Peyer's patch (tissue), 4 donors: ENCODE results near the gene GAS6. TPM values are rescaled to one million over a fixed set of nuclear protein-coding genes. Genes with fewer than 3 reads are reported as not detected.
"Not testable (repeated sequence)": the region's sequence is repeated elsewhere in the genome, so short reads cannot be mapped to it uniquely, and the experiment has no call there.

Experiments
- DNase-seq, 3 donors: peaks; one replicate each; pipeline ENCODE4 v3.0.0-alpha.2; 2017 to 2019
- H3K27ac ChIP-seq, 4 donors: fragments of 200-600 bp; sonication (generic); one replicate each; pipeline ENCODE4 v1.5.1; 2016 to 2019
- H3K27me3 ChIP-seq, 2 donors: fragments of 200-600 bp; sonication (generic); one replicate each; pipeline ENCODE4 v1.5.1; 2019
- H3K36me3 ChIP-seq, 3 donors: fragments of 200-600 bp; sonication (generic); one replicate each; pipeline ENCODE4 v1.5.1; 2016 to 2019
- H3K4me1 ChIP-seq, 4 donors: fragments of 200-600 bp; sonication (generic); one replicate each; pipeline ENCODE4 v1.5.1; 2016 to 2019
- H3K4me3 ChIP-seq, 4 donors: fragments of 200-600 bp; sonication (generic); 1 replicate in 3 of 4; 2 replicates in 1 of 4; pipeline ENCODE4 v1.5.1; 2016 to 2019; ENCODE audit warnings: mild to moderate bottlenecking in 1 of 4
- H3K9me3 ChIP-seq, 4 donors: fragments of 200-600 bp; sonication (generic); one replicate each; pipeline ENCODE4 v1.5.1; 2016 to 2019; ENCODE audit warnings: mild to moderate bottlenecking in 1 of 4
- POLR2A ChIP-seq, 2 donors: fragments of 450-650 bp; IDR thresholded peaks; one replicate each; pipeline ENCODE4 v1.5.1; 2017; ENCODE audit warnings: antibody characterized with exemption in 2 of 2, mild to moderate bottlenecking in 2 of 2, moderate library complexity in 2 of 2
- total RNA-seq, 4 donors: library from RNA; depleted of rRNA; stranded (reverse); fragments of >200 nt; gene quantifications; one replicate each; pipeline ENCODE4 v1.1.0, GENCODE V29; 2016
- TF ChIP-seq, protein P1 (sequence below), 6 experiments: fragments of 450-650 bp in 4 of 6; fragments of 200-600 bp in 2 of 6; sonication (generic) in 1 of 6; IDR thresholded peaks; one replicate each; pipeline ENCODE4 v1.5.1; 2017 to 2019; ENCODE audit warnings: antibody characterized with exemption in 6 of 6, mild to moderate bottlenecking in 3 of 6, moderate library complexity in 1 of 6

The GAS6 gene
- total RNA-seq, 4 donors from 2014 or later, result 132 to 226 (median 154) TPM

DNA sequence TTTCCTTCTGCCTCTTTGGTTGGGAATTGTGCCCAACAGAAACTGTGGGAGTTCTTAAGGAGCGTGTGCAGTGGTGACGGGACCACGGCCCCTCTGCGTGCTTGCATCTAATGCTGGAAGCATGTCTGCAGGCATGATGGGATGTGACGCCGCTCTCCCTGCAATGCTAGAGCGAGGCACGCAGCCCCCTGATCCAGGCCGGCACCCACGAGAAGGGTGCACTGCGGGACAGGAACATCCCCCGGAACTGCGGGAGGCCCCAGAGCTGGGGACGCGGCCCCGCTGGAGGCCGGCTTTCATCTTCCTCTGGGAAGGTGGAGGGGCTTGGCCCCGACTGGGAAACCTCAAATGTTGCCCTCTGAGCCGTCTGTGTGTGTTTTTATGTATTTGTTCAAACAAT lies 72.1 kb downstream of the GAS6 start:
- Histone ChIP-seq H3K9me3 (no peaks in the 10 kb centered on the region), H3K36me3 (no peaks in the 10 kb centered on the region), H3K27ac (no peak overlapping the region), H3K4me3 (no peak overlapping the region), H3K4me1 (no peaks in the 10 kb centered on the region), H3K27me3 (no peaks in the 10 kb centered on the region)
- TF ChIP-seq, protein P1, sequence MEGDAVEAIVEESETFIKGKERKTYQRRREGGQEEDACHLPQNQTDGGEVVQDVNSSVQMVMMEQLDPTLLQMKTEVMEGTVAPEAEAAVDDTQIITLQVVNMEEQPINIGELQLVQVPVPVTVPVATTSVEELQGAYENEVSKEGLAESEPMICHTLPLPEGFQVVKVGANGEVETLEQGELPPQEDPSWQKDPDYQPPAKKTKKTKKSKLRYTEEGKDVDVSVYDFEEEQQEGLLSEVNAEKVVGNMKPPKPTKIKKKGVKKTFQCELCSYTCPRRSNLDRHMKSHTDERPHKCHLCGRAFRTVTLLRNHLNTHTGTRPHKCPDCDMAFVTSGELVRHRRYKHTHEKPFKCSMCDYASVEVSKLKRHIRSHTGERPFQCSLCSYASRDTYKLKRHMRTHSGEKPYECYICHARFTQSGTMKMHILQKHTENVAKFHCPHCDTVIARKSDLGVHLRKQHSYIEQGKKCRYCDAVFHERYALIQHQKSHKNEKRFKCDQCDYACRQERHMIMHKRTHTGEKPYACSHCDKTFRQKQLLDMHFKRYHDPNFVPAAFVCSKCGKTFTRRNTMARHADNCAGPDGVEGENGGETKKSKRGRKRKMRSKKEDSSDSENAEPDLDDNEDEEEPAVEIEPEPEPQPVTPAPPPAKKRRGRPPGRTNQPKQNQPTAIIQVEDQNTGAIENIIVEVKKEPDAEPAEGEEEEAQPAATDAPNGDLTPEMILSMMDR (IDR thresholded peaks at IDR 0.05), result no peak
- TF ChIP-seq POLR2A (IDR thresholded peaks at IDR 0.05), result no peak
- peak in 1 of 3 donors; percentile 11 for DNase-seq

DNA sequence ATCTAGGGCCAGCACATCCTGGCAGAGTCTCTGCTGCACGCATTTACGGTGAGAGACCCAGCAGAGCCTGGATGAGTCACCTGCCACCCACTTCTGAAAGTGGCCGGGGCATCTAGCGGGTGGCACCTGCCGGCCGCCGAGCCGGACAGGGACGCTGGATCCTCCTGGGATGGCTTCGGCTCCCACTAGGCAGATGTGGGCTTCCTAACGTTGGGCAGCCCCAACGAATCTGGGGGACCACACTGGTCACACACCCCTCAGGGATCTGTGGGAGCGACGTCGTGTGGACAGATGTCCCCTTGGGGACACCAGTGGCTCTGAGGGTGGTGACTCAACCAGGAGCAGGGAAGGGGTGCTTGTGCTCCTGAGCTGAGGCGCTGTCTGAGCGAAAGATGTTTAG lies 72.7 kb downstream of the GAS6 start:
- H3K4me1 ChIP-seq, result no peaks in the 10 kb centered on the region
- TF ChIP-seq, protein P1 (IDR thresholded peaks at IDR 0.05), result no peak
- TF ChIP-seq POLR2A (IDR thresholded peaks at IDR 0.05), result no peak
- H3K36me3 ChIP-seq, result no peaks in the 10 kb centered on the region
- H3K9me3 ChIP-seq, result no peaks in the 10 kb centered on the region
- no peaks in the 10 kb centered on the region for H3K27me3 ChIP-seq
- no peak overlapping the region for H3K4me3 ChIP-seq
- no peak overlapping the region for H3K27ac ChIP-seq
- peak in 1 of 3 donors; percentile 29 for DNase-seq

DNA sequence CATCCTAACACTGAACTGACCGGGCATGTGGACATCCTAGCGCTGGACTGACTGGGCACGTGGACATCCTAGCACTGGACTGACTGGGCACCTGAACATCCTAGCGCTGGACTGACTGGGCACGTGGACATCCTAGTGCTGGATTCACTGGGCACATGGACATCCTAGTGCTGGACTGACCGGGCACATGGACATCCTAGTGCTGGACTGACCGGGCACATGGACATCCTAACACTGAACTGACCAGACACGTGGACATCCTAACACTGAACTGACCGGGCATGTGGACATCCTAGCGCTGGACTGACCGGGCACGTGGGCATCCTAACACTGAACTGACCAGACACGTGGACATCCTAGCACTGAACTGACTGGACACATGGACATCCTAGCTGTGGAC lies 73.9 kb downstream of the GAS6 start:
- DNase-seq, result peak in 1 of 3 donors; percentile 2

DNA sequence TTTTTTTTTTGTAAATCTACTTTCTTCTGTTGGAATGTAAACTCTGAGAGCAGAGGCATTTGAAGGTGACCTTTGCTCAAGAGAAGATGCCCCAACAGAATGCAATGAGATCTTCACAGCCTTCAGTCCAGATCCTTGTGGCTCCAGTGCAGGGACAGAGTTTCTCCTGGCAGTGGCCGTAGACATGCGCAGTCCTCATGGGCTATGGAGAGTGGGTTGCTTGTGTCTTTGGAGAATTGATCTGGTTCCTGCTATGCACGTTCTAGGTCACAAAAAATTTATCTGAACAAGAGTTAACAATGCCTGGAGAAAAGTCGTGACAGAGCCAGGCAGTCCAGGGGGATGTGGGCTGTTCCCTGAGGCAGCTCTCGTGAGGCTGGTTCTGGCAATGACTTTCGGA lies 74.7 kb downstream of the GAS6 start:
- peak in 1 of 3 donors; percentile 6 for DNase-seq
- no peak overlapping the region for H3K4me3 ChIP-seq
- H3K36me3 ChIP-seq, result no peaks in the 10 kb centered on the region
- H3K9me3 ChIP-seq, result no peaks in the 10 kb centered on the region
- H3K27me3 ChIP-seq, result no peaks in the 10 kb centered on the region
- no peak for TF ChIP-seq POLR2A (IDR thresholded peaks at IDR 0.05)
- TF ChIP-seq, protein P1 (IDR thresholded peaks at IDR 0.05), result no peak
- H3K4me1 ChIP-seq, result no peaks in the 10 kb centered on the region
- H3K27ac ChIP-seq, result no peak overlapping the region

More for the DNA sequence above, 73.9 kb downstream of the GAS6 start:
- H3K27me3 ChIP-seq, H3K9me3 ChIP-seq, H3K27ac ChIP-seq, H3K4me1 ChIP-seq, H3K4me3 ChIP-seq, H3K36me3 ChIP-seq: not testable (repeated sequence)

DNA sequence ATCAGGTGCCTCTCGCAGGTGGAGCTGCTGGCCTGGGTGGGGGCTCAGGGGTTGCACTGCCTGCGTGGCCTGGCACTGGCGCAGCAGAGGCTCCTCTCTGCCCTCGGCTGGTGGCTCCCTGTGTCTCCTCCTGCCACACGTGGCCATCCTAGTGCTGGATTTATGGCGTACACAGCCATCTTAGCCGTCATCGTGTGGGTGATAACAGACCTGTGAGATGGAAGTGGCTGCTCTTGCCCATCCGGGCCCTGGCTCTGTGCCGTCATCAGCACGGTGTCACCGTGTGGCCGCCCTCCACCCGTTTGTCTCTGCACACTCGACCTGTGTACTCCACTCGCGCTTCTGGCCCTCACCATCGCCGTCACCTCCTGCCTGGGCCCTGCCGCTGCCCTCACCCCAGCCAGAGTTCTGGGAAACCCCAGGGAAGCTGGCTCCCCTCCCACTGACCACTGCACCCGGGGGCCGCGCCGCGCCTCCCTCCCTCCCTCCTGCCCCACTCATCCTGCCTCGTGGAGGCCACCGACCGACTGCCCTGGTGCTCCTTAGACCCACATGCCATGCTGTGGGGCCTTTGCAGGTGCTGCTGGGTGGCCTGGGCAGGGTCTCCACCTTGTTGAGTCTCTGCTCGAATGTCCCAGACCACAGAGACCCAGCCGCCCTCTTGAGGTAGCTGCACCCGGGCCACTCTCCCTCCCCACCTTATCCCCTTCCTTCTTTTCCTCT lies 75.3 kb downstream of the GAS6 start:
- DNase-seq, result peak in 1 of 3 donors; percentile 30
- Histone ChIP-seq H3K27me3 (no peaks in the 10 kb centered on the region), H3K27ac (no peak overlapping the region), H3K36me3 (no peaks in the 10 kb centered on the region), H3K9me3 (no peaks in the 10 kb centered on the region), H3K4me1 (no peaks in the 10 kb centered on the region), H3K4me3 (no peak overlapping the region)
- TF ChIP-seq, protein P1 (IDR thresholded peaks at IDR 0.05), result no peak
- TF ChIP-seq POLR2A (IDR thresholded peaks at IDR 0.05), result no peak

DNA sequence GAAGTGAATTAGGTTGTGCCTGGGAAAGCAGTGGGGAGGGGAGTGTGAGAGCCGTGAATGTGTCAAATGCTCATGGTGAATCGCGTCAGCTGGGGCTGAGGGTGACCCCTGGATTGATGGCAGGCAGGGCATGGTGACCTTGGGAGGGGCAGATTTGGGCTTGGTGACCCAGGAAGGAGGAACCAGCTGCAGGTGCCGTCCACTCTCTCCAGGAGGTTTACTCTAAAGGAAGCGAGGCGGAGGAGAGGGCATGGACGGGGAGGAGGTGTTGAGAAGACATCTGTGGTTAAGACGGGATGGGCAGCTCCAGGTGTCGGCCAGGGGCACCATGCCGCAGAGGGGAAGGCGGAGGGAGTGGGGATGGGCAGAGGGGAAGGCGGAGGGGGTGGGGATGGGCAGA lies 76.2 kb downstream of the GAS6 start:
- no peaks in the 10 kb centered on the region for H3K36me3 ChIP-seq
- TF ChIP-seq, protein P1 (IDR thresholded peaks at IDR 0.05), result no peak
- no peak for TF ChIP-seq POLR2A (IDR thresholded peaks at IDR 0.05)
- DNase-seq, result peak in 1 of 3 donors; percentile 30

More for the DNA sequence above, 76.2 kb downstream of the GAS6 start:
- Histone ChIP-seq H3K27me3 (no peaks in the 10 kb centered on the region), H3K4me1 (no peaks in the 10 kb centered on the region), H3K9me3 (no peaks in the 10 kb centered on the region), H3K4me3 (no peak overlapping the region), H3K27ac (no peak overlapping the region)
